PC-3 (cell line): ENCODE data around the gene LGALS9. TPM values are rescaled to one million over a fixed set of nuclear protein-coding genes. Genes with fewer than 3 reads are reported as not detected.

Source experiments
- ATAC-seq: fragments of 200-7000 bp; cut with Tn5 transposase; 2 replicates; pipeline ENCODE4 v1.9.1; 2020; ENCODE audit warnings: mild to moderate bottlenecking, moderate library complexity
- BruUV-seq: library from RNA; stranded (reverse); fragments of 400-500 nt; replicated peaks from 2 replicates; lab custom pipeline; 2021; lab: Mats Ljungman, UMichigan
- CTCF ChIA-PET: fragments of 300-600 bp; sonication (Branson Sonifier 250); formaldehyde crosslinking; loops from one replicate; lab custom pipeline; 2022; ENCODE audit warnings: antibody characterized with exemption; lab: Charles Lee
- POLR2A ChIA-PET: fragments of 300-600 bp; sonication (Branson Sonifier 250); formaldehyde crosslinking; loops from one replicate; lab custom pipeline; 2022; ENCODE audit warnings: antibody characterized with exemption; ENCODE audit not compliant: unreplicated experiment; lab: Charles Lee
- DNase-seq: peaks from one replicate; pipeline ENCODE4 v3.0.0-alpha.2; 2015
- H2AFZ ChIP-seq: fragments of 300-600 bp; sonication (generic); 2 replicates; pipeline ENCODE4 v1.6.0; 2016; ENCODE audit warnings: antibody characterized with exemption, low read length
- H3F3A ChIP-seq: fragments of 300-600 bp; sonication (generic); one replicate; pipeline ENCODE4 v1.6.0; 2017; ENCODE audit warnings: antibody characterized with exemption, low read length, control low read depth, mild to moderate bottlenecking; ENCODE audit not compliant: unreplicated experiment
- H3K27ac ChIP-seq: fragments of 300-600 bp; sonication (generic); 2 replicates; pipeline ENCODE4 v1.5.1; 2016; ENCODE audit warnings: mild to moderate bottlenecking, low read length
- H3K27me3 ChIP-seq: fragments of 300-600 bp; sonication (generic); 2 replicates; pipeline ENCODE4 v1.6.1; 2016; ENCODE audit warnings: low read length, mixed read lengths
- H3K36me3 ChIP-seq: fragments of 300-600 bp; sonication (generic); 2 replicates; pipeline ENCODE4 v1.6.1; 2016; ENCODE audit warnings: low read depth, mixed run types, low read length, mixed read lengths
- H3K4me1 ChIP-seq: fragments of 300-600 bp; sonication (generic); 2 replicates; pipeline ENCODE4 v1.5.1; 2016; ENCODE audit warnings: low read length; ENCODE audit not compliant: insufficient read depth
- H3K4me2 ChIP-seq: fragments of 300-600 bp; sonication (generic); 2 replicates; pipeline ENCODE4 v1.6.0; 2016; ENCODE audit warnings: low read length
- H3K4me3 ChIP-seq: fragments of 300-600 bp; sonication (generic); 2 replicates; pipeline ENCODE4 v1.5.1; 2016; ENCODE audit warnings: mild to moderate bottlenecking, low read length, mixed read lengths
- H3K79me2 ChIP-seq: fragments of 300-600 bp; sonication (generic); 2 replicates; pipeline ENCODE4 v1.6.1; 2017; ENCODE audit warnings: low read length, mixed read lengths
- H3K9ac ChIP-seq: fragments of 300-600 bp; sonication (generic); 2 replicates; pipeline ENCODE4 v1.6.0; 2016; ENCODE audit warnings: mild to moderate bottlenecking, low read length
- H3K9me2 ChIP-seq: fragments of 300-600 bp; sonication (generic); replicated peaks from 2 replicates; pipeline ENCODE4 v1.6.1; 2016; ENCODE audit warnings: mixed run types, low read length, mixed read lengths
- H3K9me3 ChIP-seq: fragments of 300-600 bp; sonication (generic); 2 replicates; pipeline ENCODE4 v1.6.1; 2016; ENCODE audit warnings: low read length, mixed read lengths
- H4K20me1 ChIP-seq: fragments of 300-600 bp; sonication (generic); 2 replicates; pipeline ENCODE4 v1.6.1; 2016; ENCODE audit warnings: low read length, mixed read lengths
- EZH2 ChIP-seq: fragments of 300-600 bp; sonication (generic); IDR thresholded peaks from one replicate; pipeline ENCODE4 v1.6.1; 2017; ENCODE audit warnings: antibody characterized with exemption, mild to moderate bottlenecking, low read length; ENCODE audit not compliant: unreplicated experiment
- EZH2phosphoT487 ChIP-seq: fragments of 300-600 bp; sonication (generic); IDR thresholded peaks from 2 replicates; pipeline ENCODE4 v1.6.1; 2018; ENCODE audit warnings: mild to moderate bottlenecking, antibody characterized with exemption, low read length, borderline replicate concordance
- intact Hi-C: fragments of 100-400 bp; cut with micrococcal nuclease; formaldehyde crosslinking; loops from 2 replicates; pipeline ENCODE4 v1.9.0; 2023
- total RNA-seq: library from RNA; depleted of rRNA; stranded (reverse); fragments of >200 nt; gene quantifications from 2 replicates; pipeline ENCODE4 v1.2.3, GENCODE V29; 2014
- TF ChIP-seq, protein P1 (sequence below): fragments of 300-600 bp; sonication (generic); conservative IDR thresholded peaks from 2 replicates; pipeline ENCODE4 v1.5.1; 2017; ENCODE audit warnings: antibody characterized with exemption, low read depth, mild to moderate bottlenecking, low read length

LGALS9 gene
- total RNA-seq, 1 experiment from 2014 or later, result 1.1 TPM

DNA sequence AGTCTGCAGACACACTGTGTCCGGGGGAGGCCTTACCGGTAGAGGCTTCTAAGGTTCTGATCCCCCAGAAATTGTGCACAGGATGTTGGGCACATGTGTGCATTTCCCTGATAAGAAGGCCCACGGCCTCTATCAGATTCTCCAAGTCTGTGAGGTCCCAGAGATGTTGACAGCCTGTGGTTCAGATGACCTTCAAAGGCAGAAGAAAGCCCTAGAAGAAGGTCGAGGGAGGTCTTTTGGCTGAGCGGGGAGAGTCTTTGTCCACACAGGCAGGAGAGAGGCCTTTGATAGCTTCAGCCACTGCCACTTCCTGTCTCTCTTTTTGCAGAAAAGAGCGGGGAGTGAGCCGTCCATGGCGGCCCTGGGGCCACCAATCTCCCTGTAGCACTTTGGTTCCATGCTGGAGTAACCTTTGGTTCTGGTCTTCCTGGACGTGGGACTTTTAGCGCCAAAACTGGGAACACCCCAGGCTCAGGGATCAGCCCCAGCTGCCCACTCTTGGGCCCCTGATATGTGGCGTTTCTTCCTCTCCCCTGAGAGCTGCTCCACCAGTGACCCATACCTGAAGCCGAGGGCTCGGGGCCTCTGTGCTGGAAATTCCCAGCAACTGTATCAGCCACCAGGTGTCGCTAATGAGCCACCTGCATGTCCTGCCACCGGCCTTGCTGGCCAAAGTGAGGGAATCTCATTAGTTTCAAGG is 28.1 kb upstream of the LGALS9 start:
- Histone ChIP-seq H3K9me2 (no peaks in the 10 kb centered on the region), H3F3A (peaks cover 4% of the 10 kb centered on the region), H2AFZ (0 out of 2 replicates have a peak overlapping the region, but pooled peaks have one; percentile 55), H3K27ac (no peak overlapping the region), H3K36me3 (no peaks in the 10 kb centered on the region), H4K20me1 (0 out of 2 replicates have a peak, but pooled peaks cover 4% of the 10 kb centered on the region), H3K4me3 (no peak overlapping the region), H3K4me1 (peaks cover 29% of the 10 kb centered on the region), H3K79me2 (no peaks in the 10 kb centered on the region), H3K9ac (no peak overlapping the region), H3K4me2 (no peak overlapping the region), H3K27me3 (no peaks in the 10 kb centered on the region), H3K9me3 (no peaks in the 10 kb centered on the region)
- intact Hi-C loops, result loop anchor here (2.0 kb wide), 1 partner anchor 48 kb away; no protein-coding TSS in a partner anchor
- ChIA-PET POLR2A (no interaction called here), CTCF (no interaction called here)
- ATAC-seq (peak; percentile 53), DNase-seq (peak; percentile 78)
- TF ChIP-seq EZH2 (no peak), EZH2phosphoT487 (no peak)
- TF ChIP-seq, protein P1, sequence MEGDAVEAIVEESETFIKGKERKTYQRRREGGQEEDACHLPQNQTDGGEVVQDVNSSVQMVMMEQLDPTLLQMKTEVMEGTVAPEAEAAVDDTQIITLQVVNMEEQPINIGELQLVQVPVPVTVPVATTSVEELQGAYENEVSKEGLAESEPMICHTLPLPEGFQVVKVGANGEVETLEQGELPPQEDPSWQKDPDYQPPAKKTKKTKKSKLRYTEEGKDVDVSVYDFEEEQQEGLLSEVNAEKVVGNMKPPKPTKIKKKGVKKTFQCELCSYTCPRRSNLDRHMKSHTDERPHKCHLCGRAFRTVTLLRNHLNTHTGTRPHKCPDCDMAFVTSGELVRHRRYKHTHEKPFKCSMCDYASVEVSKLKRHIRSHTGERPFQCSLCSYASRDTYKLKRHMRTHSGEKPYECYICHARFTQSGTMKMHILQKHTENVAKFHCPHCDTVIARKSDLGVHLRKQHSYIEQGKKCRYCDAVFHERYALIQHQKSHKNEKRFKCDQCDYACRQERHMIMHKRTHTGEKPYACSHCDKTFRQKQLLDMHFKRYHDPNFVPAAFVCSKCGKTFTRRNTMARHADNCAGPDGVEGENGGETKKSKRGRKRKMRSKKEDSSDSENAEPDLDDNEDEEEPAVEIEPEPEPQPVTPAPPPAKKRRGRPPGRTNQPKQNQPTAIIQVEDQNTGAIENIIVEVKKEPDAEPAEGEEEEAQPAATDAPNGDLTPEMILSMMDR, result peak; percentile 85
- no TSS peak for BruUV-seq

DNA sequence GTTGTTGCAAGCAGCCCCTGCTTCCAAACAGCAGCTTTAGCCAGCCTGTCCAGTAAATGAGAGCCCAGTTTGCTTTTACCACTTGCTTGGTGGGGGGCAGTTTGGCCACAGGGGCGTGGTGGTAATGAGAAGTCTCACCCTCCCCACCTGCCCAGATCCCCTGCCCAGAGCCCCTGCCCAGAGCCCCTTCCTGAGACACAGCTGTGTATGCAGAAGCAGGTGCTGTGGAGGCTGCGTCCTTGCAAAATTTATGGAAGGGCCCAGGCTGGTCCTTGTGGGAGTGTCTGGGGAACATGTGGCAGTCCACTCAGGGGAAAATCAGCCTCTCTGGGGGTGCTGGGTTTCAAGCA is 27.6 kb upstream of the LGALS9 start:
- intact Hi-C loops, result loop anchor here (2.0 kb wide), 1 partner anchor 47 kb away; no protein-coding TSS in a partner anchor

More for the DNA sequence above, 27.6 kb upstream of the LGALS9 start:
- Histone ChIP-seq H4K20me1 (0 out of 2 replicates have a peak, but pooled peaks cover 4% of the 10 kb centered on the region), H3F3A (peaks cover 4% of the 10 kb centered on the region), H3K27me3 (no peaks in the 10 kb centered on the region), H3K36me3 (no peaks in the 10 kb centered on the region), H3K9ac (no peak overlapping the region), H3K9me2 (no peaks in the 10 kb centered on the region), H3K4me1 (peaks cover 33% of the 10 kb centered on the region), H3K4me2 (no peak overlapping the region), H3K9me3 (no peaks in the 10 kb centered on the region), H3K79me2 (no peaks in the 10 kb centered on the region), H3K27ac (no peak overlapping the region), H3K4me3 (no peak overlapping the region), H2AFZ (0 out of 2 replicates have a peak overlapping the region, but pooled peaks have one; percentile 55)
- POLR2A ChIA-PET, result no interaction called here
- TF ChIP-seq, protein P1, result no peak
- TF ChIP-seq EZH2phosphoT487, result no peak
- TF ChIP-seq EZH2, result no peak
- CTCF ChIA-PET, result no interaction called here
- BruUV-seq, result no TSS peak
- no peak for DNase-seq
- no peak for ATAC-seq
